HepG2 (cell line): Measurements from ENCODE around the gene CNMD. TPM values are rescaled to one million over a fixed set of nuclear protein-coding genes. Genes with fewer than 3 reads are reported as not detected.

Experiments used
- ATAC-seq: fragments of 200-7000 bp; cut with Tn5 transposase; 3 replicates; pipeline ENCODE4 v1.9.1; 2020; ENCODE audit warnings: mild to moderate bottlenecking, moderate library complexity
- BruUV-seq: library from RNA; stranded (reverse); fragments of 400-500 nt; replicated peaks from 2 replicates; lab custom pipeline; 2021; lab: Mats Ljungman, UMichigan
- CTCF ChIA-PET: fragments of 300-600 bp; formaldehyde crosslinking; extraction: SDS; loops from one replicate; lab custom pipeline; 2021; ENCODE audit warnings: low total read pairs, inconsistent platforms, low intra/inter-chr PET ratio; lab: Yijun Ruan, JAX
- POLR2A ChIA-PET: fragments of 350-600 bp; sonication (Branson Sonifier 250); formaldehyde crosslinking; loops from one replicate; lab custom pipeline; 2020; ENCODE audit warnings: antibody characterized with exemption, inconsistent platforms; lab: Yijun Ruan, JAX
- DNase-seq: peaks from one replicate; pipeline ENCODE4 v3.0.0-alpha.2; 2015; ENCODE audit warnings: low spot score
- FAIRE-seq: peaks from 3 replicates; lab custom pipeline; 2011; peaks lifted over from hg19 to GRCh38; lab: Jason Lieb, UNC
- H2AFZ ChIP-seq: one replicate; pipeline ENCODE4 v1.6.1; 2011; ENCODE audit warnings: low read length, inconsistent platforms
- H3K27ac ChIP-seq: fragments of 300-600 bp; 3 replicates; pipeline ENCODE4 v1.8.0; 2011; ENCODE audit warnings: mixed run types, mild to moderate bottlenecking, mixed read lengths, low read length, inconsistent platforms; ENCODE audit not compliant: insufficient read depth; ENCODE audit errors: extremely low read length
- H3K27me3 ChIP-seq, 2 experiments: fragments of 200-600 bp in 1 of 2; 2 replicates in 1 of 2; 3 replicates in 1 of 2; pipeline versions ENCODE4 v1.6.0 to v1.8.0; 2011; ENCODE audit warnings: low read length in 2 of 2, mild to moderate bottlenecking in 2 of 2, moderate library complexity in 2 of 2, inconsistent platforms in 1 of 2; ENCODE audit not compliant: insufficient read depth in 2 of 2, control insufficient read depth in 1 of 2
- H3K36me3 ChIP-seq, 2 experiments: fragments of 200-600 bp in 1 of 2; replicated peaks in 1 of 2; 2 replicates in 1 of 2; 3 replicates in 1 of 2; pipeline versions ENCODE4 v1.5.1 to v1.8.0; 2011; ENCODE audit warnings: low read length in 2 of 2, inconsistent platforms in 1 of 2; ENCODE audit not compliant: insufficient read depth in 2 of 2, control insufficient read depth in 1 of 2
- H3K4me1 ChIP-seq: 2 replicates; pipeline ENCODE4 v1.5.1; 2012; ENCODE audit warnings: low read length, inconsistent platforms; ENCODE audit not compliant: insufficient read depth
- H3K4me2 ChIP-seq: 2 replicates; pipeline ENCODE4 v1.6.0; 2011; ENCODE audit warnings: low read depth, low read length, inconsistent platforms
- H3K4me3 ChIP-seq, 3 experiments: fragments of 200-600 bp in 1 of 3; sonication (generic), shearing (Covaris generic) in 1 of 3; replicated peaks in 1 of 3; 2 replicates each; pipeline ENCODE4 v1.5.1; 2011 to 2016; ENCODE audit warnings: low read length in 3 of 3, inconsistent platforms in 2 of 3, low read depth in 2 of 3, mild to moderate bottlenecking in 2 of 3, control low read depth in 1 of 3, mixed read lengths in 1 of 3; ENCODE audit not compliant: insufficient read depth in 1 of 3
- H3K79me2 ChIP-seq: one replicate; pipeline ENCODE4 v1.6.1; 2011; ENCODE audit warnings: low read length, inconsistent platforms; ENCODE audit not compliant: insufficient read depth
- H3K9ac ChIP-seq: 2 replicates; pipeline ENCODE4 v1.6.0; 2011; ENCODE audit warnings: mild to moderate bottlenecking, low read depth, low read length, inconsistent platforms; ENCODE audit not compliant: insufficient read depth
- H3K9me3 ChIP-seq: 2 replicates; pipeline ENCODE4 v1.5.1; 2012; ENCODE audit warnings: mild to moderate bottlenecking, low read length
- H4K20me1 ChIP-seq: 2 replicates; pipeline ENCODE4 v1.6.0; 2011; ENCODE audit warnings: inconsistent platforms, mild to moderate bottlenecking, low read length, moderate library complexity; ENCODE audit not compliant: insufficient read depth
- AKAP8 ChIP-seq: sonication (generic); formaldehyde crosslinking; IDR thresholded peaks from 2 replicates; pipeline ENCODE4 v1.5.1; 2020; ENCODE audit warnings: mild to moderate bottlenecking, missing genetic modification reagents
- ATF4 ChIP-seq, 2 experiments: fragments of 450-650 bp in 1 of 2; sonication (generic) in 1 of 2; formaldehyde crosslinking; IDR thresholded peaks; 2 replicates each; pipeline versions ENCODE4 v1.5.0 to v1.8.0; 2020 to 2022; ENCODE audit warnings: mild to moderate bottlenecking in 1 of 2, missing genetic modification reagents in 1 of 2
- ATF7-NPFF ChIP-seq: sonication (generic); formaldehyde crosslinking; IDR thresholded peaks from 2 replicates; pipeline ENCODE4 v1.8.1; 2023; ENCODE audit warnings: mild to moderate bottlenecking, low read depth, missing genetic modification reagents, moderate library complexity
- EZH2 ChIP-seq: conservative IDR thresholded peaks from 2 replicates; pipeline ENCODE4 v1.6.1; 2012; ENCODE audit warnings: mild to moderate bottlenecking, low read depth, low read length, moderate library complexity
- KAT8 ChIP-seq: IDR thresholded peaks from 2 replicates; pipeline ENCODE4 v1.6.1; 2016; ENCODE audit warnings: missing genetic modification reagents, missing compliant biosample characterization
- MEIS2 ChIP-seq: sonication (generic); formaldehyde crosslinking; IDR thresholded peaks from 2 replicates; pipeline ENCODE4 v1.9.0; 2021; ENCODE audit warnings: mild to moderate bottlenecking, missing genetic modification reagents
- NFE2 ChIP-seq: sonication (generic); formaldehyde crosslinking; IDR thresholded peaks from 2 replicates; pipeline ENCODE4 v1.4.0; 2020; ENCODE audit warnings: missing genetic modification reagents
- NFE2L2 ChIP-seq: fragments of 150-350 bp; IDR thresholded peaks from 2 replicates; pipeline ENCODE4 v1.6.1; 2014; ENCODE audit warnings: low read length
- NFYB ChIP-seq: sonication (generic); formaldehyde crosslinking; IDR thresholded peaks from 2 replicates; pipeline ENCODE4 v1.4.0; 2020; ENCODE audit warnings: missing genetic modification reagents
- RFX3 ChIP-seq: IDR thresholded peaks from 2 replicates; pipeline ENCODE4 v1.6.1; 2016; ENCODE audit warnings: missing biosample characterization, missing genetic modification reagents
- RXRA ChIP-seq: sonication (generic); formaldehyde crosslinking; IDR thresholded peaks from 2 replicates; pipeline ENCODE4 v1.5.1; 2020; ENCODE audit warnings: missing genetic modification reagents
- SATB2 ChIP-seq: sonication (generic); formaldehyde crosslinking; IDR thresholded peaks from 2 replicates; pipeline ENCODE4 v1.5.0; 2020; ENCODE audit warnings: missing genetic modification reagents
- SP2 ChIP-seq: sonication (generic); formaldehyde crosslinking; IDR thresholded peaks from 2 replicates; pipeline ENCODE4 v1.5.1; 2020; ENCODE audit warnings: mild to moderate bottlenecking, missing genetic modification reagents
- U2AF1 ChIP-seq: fragments of 200-400 bp; formaldehyde crosslinking; optimal IDR thresholded peaks from 2 replicates; pipeline ENCODE3; 2017; ENCODE audit warnings: mild to moderate bottlenecking, low read depth, low read length
- ZFP41 ChIP-seq: sonication (generic); formaldehyde crosslinking; IDR thresholded peaks from 2 replicates; pipeline ENCODE4 v1.4.0; 2020; ENCODE audit warnings: mild to moderate bottlenecking, missing genetic modification reagents, borderline replicate concordance
- ZNF709 ChIP-seq: sonication (generic); formaldehyde crosslinking; IDR thresholded peaks from 2 replicates; pipeline ENCODE4 v1.5.0; 2020; ENCODE audit warnings: mild to moderate bottlenecking, missing genetic modification reagents
- ZNF792 ChIP-seq: IDR thresholded peaks from 2 replicates; pipeline ENCODE4 v1.6.1; 2016
- ZNF883 ChIP-seq: sonication (generic); formaldehyde crosslinking; IDR thresholded peaks from 2 replicates; pipeline ENCODE4 v1.5.1; 2020; ENCODE audit warnings: mild to moderate bottlenecking, missing genetic modification reagents; ENCODE audit errors: not compliant biosample characterization
- in situ Hi-C: cut with HindIII; loops from 2 replicates; pipeline ENCODE4 v1.10.0; 2017; ENCODE audit warnings: low pct_unique_long_range_greater_than_20kb; ENCODE audit not compliant: extremely low pct_ligation_motif_present
- intact Hi-C: fragments of 100-400 bp; cut with micrococcal nuclease; formaldehyde crosslinking; loops from one replicate; pipeline ENCODE4 v1.10.0; 2022; ENCODE audit not compliant: unreplicated experiment
- polyA plus RNA-seq, 8 experiments: library from polyadenylated mRNA; depleted of rRNA in 3 of 8; stranded (reverse) in 7 of 8; unstranded in 1 of 8; fragments of >200 nt; fragmentation: Illumina TruSeq in 4 of 8; extraction: Trizol in 4 of 8; gene quantifications; 2 replicates each; pipeline versions ENCODE4 v1.2.1 to v1.2.3, GENCODE V29; 2011 to 2016; ENCODE audit warnings: low read depth in 4 of 8, missing spikeins in 1 of 8, mixed read lengths in 1 of 8; ENCODE audit not compliant: insufficient read depth in 1 of 8
- total RNA-seq, 5 experiments: library from RNA; depleted of rRNA; stranded (reverse); fragments of >200 nt; fragmentation: Illumina TruSeq; extraction: Trizol; gene quantifications; 2 replicates each; pipeline ENCODE4 v1.2.3, GENCODE V29; 2016; ENCODE audit warnings: low read depth in 1 of 5

The CNMD gene
- total and polyA plus RNA-seq, 2 of the 13 experiments (the other 11 are each of a cell fraction or from before 2014, with no cell fraction given) = not detected

GRCh38 chr13:52737451-52737850 is 2.2 kb downstream of the CNMD start:
- H3K9me3 ChIP-seq = no peaks in the 10 kb centered on the region
- in situ Hi-C loops (no loop called here), intact Hi-C loops (loop anchor here (5.0 kb wide), 1 partner anchor 70 kb away; no protein-coding TSS in a partner anchor)
- POLR2A ChIA-PET = no interaction called here
- no peak overlapping the region for H3K9ac ChIP-seq
- no peak overlapping the region for H3K27ac ChIP-seq
- TF ChIP-seq ZNF883 (CRISPR knock-in tag) (no peak), ATF4 (CRISPR knock-in tag; IDR thresholded peaks at IDR 0.05) (no peak), SP2 (CRISPR knock-in tag) (no peak), KAT8 (no peak), RFX3 (CRISPR knock-in tag) (no peak), NFYB (CRISPR knock-in tag) (no peak), NFE2 (no peak), MEIS2 (CRISPR knock-in tag) (no peak), AKAP8 (no peak), NFE2L2 (no peak), ZFP41 (no peak), U2AF1 (no peak), ZNF709 (CRISPR knock-in tag) (no peak), ATF7-NPFF (CRISPR knock-in tag) (no peak), RXRA (CRISPR knock-in tag) (no peak), SATB2 (CRISPR knock-in tag) (no peak), ZNF792 (CRISPR knock-in tag) (no peak), EZH2 (no peak)
- CTCF ChIA-PET = no interaction called here
- no peaks in the 10 kb centered on the region for H4K20me1 ChIP-seq
- no peaks in the 10 kb centered on the region for H3K4me1 ChIP-seq
- no peak for DNase-seq
- H3K4me3 ChIP-seq = no peak overlapping the region
- no peaks in the 10 kb centered on the region for H3K36me3 ChIP-seq
- H3K79me2 ChIP-seq = no peaks in the 10 kb centered on the region
- H3K4me2 ChIP-seq = no peak overlapping the region
- BruUV-seq = no TSS peak
- peaks cover 1 to 26% of the 10 kb centered on the region in 2 experiments; a peak in 2 of 5 replicates for H3K27me3 ChIP-seq
- H2AFZ ChIP-seq = no peak overlapping the region
- FAIRE-seq = no peak
- ATAC-seq = no peak
